Panc1 (cell line): ENCODE results near the gene TPRA1. TPM values are rescaled to one million over a fixed set of nuclear protein-coding genes. Genes with fewer than 3 reads are reported as not detected.
A peak's percentile ranks its signal among the peaks of the same experiment; 100 is the strongest.

ENCODE experiments used
- ATAC-seq: fragments of 200-7000 bp; cut with Tn5 transposase; 2 replicates; pipeline ENCODE4 v1.9.1; 2020; ENCODE audit warnings: mild to moderate bottlenecking, moderate library complexity
- BruUV-seq: library from RNA; stranded (reverse); fragments of 400-500 nt; replicated peaks from 2 replicates; lab custom pipeline; 2021; lab: Mats Ljungman, UMichigan
- CTCF ChIA-PET: fragments of 300-600 bp; sonication (Branson Sonifier 250); formaldehyde crosslinking; loops from one replicate; lab custom pipeline; 2022; ENCODE audit warnings: antibody characterized with exemption; lab: Charles Lee
- POLR2A ChIA-PET: fragments of 300-600 bp; sonication (Branson Sonifier 250); formaldehyde crosslinking; loops from one replicate; lab custom pipeline; 2022; ENCODE audit warnings: antibody characterized with exemption; lab: Charles Lee
- DNase-seq: peaks from one replicate; pipeline ENCODE4 v3.0.0-alpha.2; 2010; ENCODE audit warnings: low read depth, low spot score
- H3K27ac ChIP-seq: 2 replicates; pipeline ENCODE4 v1.5.1; 2011; ENCODE audit warnings: mild to moderate bottlenecking, low read length, inconsistent platforms
- H3K27me3 ChIP-seq: fragments of 200-500 bp; sonication (Bioruptor generic); 2 replicates; pipeline ENCODE4 v1.6.0; 2014; ENCODE audit warnings: low read length, inconsistent platforms; ENCODE audit not compliant: control insufficient read depth, insufficient read depth
- H3K36me3 ChIP-seq: fragments of 200-500 bp; sonication (Bioruptor generic); 2 replicates; pipeline ENCODE4 v1.5.1; 2014; ENCODE audit warnings: inconsistent platforms, mild to moderate bottlenecking, low read length, moderate library complexity; ENCODE audit not compliant: control insufficient read depth, insufficient read depth
- H3K4me1 ChIP-seq: 2 replicates; pipeline ENCODE4 v1.5.1; 2011; ENCODE audit warnings: inconsistent platforms, mild to moderate bottlenecking, low read length, moderate library complexity; ENCODE audit not compliant: control insufficient read depth, insufficient read depth
- H3K4me3 ChIP-seq, 2 experiments: 2 replicates each; pipeline ENCODE4 v1.5.1; 2011 to 2012; ENCODE audit warnings: low read depth in 2 of 2, low read length in 2 of 2, mild to moderate bottlenecking in 2 of 2, inconsistent platforms in 1 of 2, moderate library complexity in 1 of 2
- H3K9me3 ChIP-seq: fragments of 200-500 bp; sonication (Bioruptor generic); 2 replicates; pipeline ENCODE4 v1.5.1; 2014; ENCODE audit warnings: low read depth, mild to moderate bottlenecking, inconsistent platforms, low read length, moderate library complexity; ENCODE audit not compliant: control insufficient read depth, insufficient read depth
- CTCF ChIP-seq: fragments of 450-650 bp; IDR thresholded peaks from 2 replicates; pipeline ENCODE4 v1.5.1; 2017; ENCODE audit warnings: mild to moderate bottlenecking
- POLR2AphosphoS5 ChIP-seq: IDR thresholded peaks from 2 replicates; pipeline ENCODE4 v1.6.1; 2012; ENCODE audit warnings: mild to moderate bottlenecking, low read depth, low read length, moderate library complexity
- REST ChIP-seq, 2 experiments: IDR thresholded peaks; 2 replicates each; pipeline ENCODE4 v1.6.1; 2011 to 2012; ENCODE audit warnings: low read depth in 2 of 2, control low read depth in 1 of 2, low read length in 1 of 2, mild to moderate bottlenecking in 1 of 2, moderate library complexity in 1 of 2; ENCODE audit not compliant: insufficient read depth in 1 of 2
- SIN3A ChIP-seq: IDR thresholded peaks from 2 replicates; pipeline ENCODE4 v1.6.1; 2012; ENCODE audit warnings: low read depth, mild to moderate bottlenecking, low read length, moderate library complexity, borderline replicate concordance; ENCODE audit not compliant: insufficient read depth
- TCF7L2 ChIP-seq: IDR thresholded peaks from 2 replicates; pipeline ENCODE4 v1.6.1; 2011; ENCODE audit warnings: mild to moderate bottlenecking, low read depth, low read length, inconsistent platforms
- in situ Hi-C: cut with HindIII; loops from 2 replicates; pipeline ENCODE4 v1.10.0; 2016; ENCODE audit warnings: low sequenced_read_pairs, low pct_unique_long_range_greater_than_20kb
- intact Hi-C: fragments of 100-400 bp; cut with micrococcal nuclease; formaldehyde crosslinking; loops from one replicate; pipeline ENCODE4 v1.10.0; 2022; ENCODE audit not compliant: unreplicated experiment
- total RNA-seq: library from RNA; stranded (reverse); gene quantifications from one replicate; pipeline ENCODE4 v1.2.1, GENCODE V29; 2021; ENCODE audit not compliant: unreplicated experiment

The TPRA1 gene
- total RNA-seq, 1 experiment from 2014 or later, result 42.6 TPM

- intact Hi-C loops (no loop called here), in situ Hi-C loops (no loop called here)
- Histone ChIP-seq H3K27ac (no peak overlapping the region), H3K36me3 (peaks cover 6% of the 10 kb centered on the region), H3K4me3 (no peak overlapping the region), H3K9me3 (no peaks in the 10 kb centered on the region), H3K4me1 (peaks cover 20% of the 10 kb centered on the region), H3K27me3 (no peaks in the 10 kb centered on the region)
- TF ChIP-seq CTCF, result no peak
- no peak for TF ChIP-seq TCF7L2
- no peak for TF ChIP-seq SIN3A
- no peak for TF ChIP-seq POLR2AphosphoS5
- TF ChIP-seq REST (IDR thresholded peaks at IDR 0.05; ENCODE audit: insufficient read depth in 1 of 2, low read depth in 2 of 2, low read length in 1 of 2), result no peak
- CTCF ChIA-PET, result no interaction called here
- no peak for DNase-seq
- no TSS peak for BruUV-seq
- no peak for ATAC-seq
- POLR2A ChIA-PET, result interaction anchor here (0.7 kb wide), 1 partner anchor 10 kb away, joined by 5 read pairs; no protein-coding TSS in a partner anchor
Measured at GRCh38 chr3:127600749-127601456, 10.4 kb upstream of the TPRA1 start.

GRCh38 chr3:127598841-127599570, 8.5 kb upstream of the TPRA1 start:
- ATAC-seq, result no peak
- TF ChIP-seq SIN3A (no peak), CTCF (no peak), POLR2AphosphoS5 (no peak), TCF7L2 (no peak), REST (IDR thresholded peaks at IDR 0.05; ENCODE audit: insufficient read depth in 1 of 2, low read depth in 2 of 2, low read length in 1 of 2) (no peak)
- Histone ChIP-seq H3K4me3 (peak overlapping the region; percentile 68 to 89), H3K9me3 (no peaks in the 10 kb centered on the region), H3K27ac (peak overlapping the region; percentile 76), H3K4me1 (peaks cover 20% of the 10 kb centered on the region), H3K36me3 (peaks cover 2% of the 10 kb centered on the region; the same call in 1 of the 2 replicates), H3K27me3 (no peaks in the 10 kb centered on the region)
- in situ Hi-C loops (no loop called here), intact Hi-C loops (no loop called here)
- ChIA-PET POLR2A (no interaction called here), CTCF (no interaction called here)
- DNase-seq, result no peak
- BruUV-seq, result no TSS peak
